Osteocyte (in vitro differentiated cells): Measurements from ENCODE around the gene GPC6. TPM values are rescaled to one million over a fixed set of nuclear protein-coding genes. Genes with fewer than 3 reads are reported as not detected.

Experiments
- DNase-seq: peaks from one replicate; pipeline ENCODE4 v3.0.0; 2021; ENCODE audit warnings: mixed read lengths; ENCODE audit not compliant: unreplicated experiment; ENCODE audit errors: extremely low spot score
- H3K27ac Mint-ChIP-seq: one replicate; pipeline ENCODE4 v1.8.0; 2021; ENCODE audit warnings: mild to moderate bottlenecking, mixed read lengths; ENCODE audit not compliant: unreplicated experiment
- H3K27me3 Mint-ChIP-seq: one replicate; pipeline ENCODE4 v1.8.0; 2021; ENCODE audit warnings: mixed read lengths; ENCODE audit not compliant: unreplicated experiment
- H3K36me3 Mint-ChIP-seq: one replicate; pipeline ENCODE4 v1.8.0; 2021; ENCODE audit warnings: mixed read lengths; ENCODE audit not compliant: unreplicated experiment
- H3K4me1 Mint-ChIP-seq: one replicate; pipeline ENCODE4 v1.8.0; 2021; ENCODE audit warnings: mixed read lengths; ENCODE audit not compliant: unreplicated experiment
- H3K4me3 Mint-ChIP-seq: one replicate; pipeline ENCODE4 v1.8.0; 2021; ENCODE audit warnings: mild to moderate bottlenecking, moderate library complexity, mixed read lengths; ENCODE audit not compliant: unreplicated experiment
- H3K9me3 Mint-ChIP-seq: one replicate; pipeline ENCODE4 v1.8.0; 2021; ENCODE audit warnings: mixed read lengths; ENCODE audit not compliant: unreplicated experiment
- total RNA-seq: library from RNA; stranded (reverse); gene quantifications from 2 replicates; pipeline ENCODE4 v1.2.1, GENCODE V29; 2021
- TF ChIP-seq, protein P1 (sequence below): fragments of 200-600 bp; sonication (generic); IDR thresholded peaks from 2 replicates; pipeline ENCODE4 v1.5.0; 2021; ENCODE audit warnings: antibody characterized with exemption, mild to moderate bottlenecking, moderate library complexity

The GPC6 gene
- total RNA-seq, 1 donor from 2014 or later, result 125 TPM

GRCh38 chr13:93708308-93709075 is 481.9 kb downstream of the GPC6 start:
- Mint-ChIP-seq H3K36me3 (peaks cover 15% of the 10 kb centered on the region), H3K27me3 (no peaks in the 10 kb centered on the region), H3K27ac (peak overlapping the region; percentile 85), H3K9me3 (peaks cover 13% of the 10 kb centered on the region), H3K4me1 (peaks cover 35% of the 10 kb centered on the region), H3K4me3 (no peak overlapping the region)
- DNase-seq, result no peak
- TF ChIP-seq, protein P1, sequence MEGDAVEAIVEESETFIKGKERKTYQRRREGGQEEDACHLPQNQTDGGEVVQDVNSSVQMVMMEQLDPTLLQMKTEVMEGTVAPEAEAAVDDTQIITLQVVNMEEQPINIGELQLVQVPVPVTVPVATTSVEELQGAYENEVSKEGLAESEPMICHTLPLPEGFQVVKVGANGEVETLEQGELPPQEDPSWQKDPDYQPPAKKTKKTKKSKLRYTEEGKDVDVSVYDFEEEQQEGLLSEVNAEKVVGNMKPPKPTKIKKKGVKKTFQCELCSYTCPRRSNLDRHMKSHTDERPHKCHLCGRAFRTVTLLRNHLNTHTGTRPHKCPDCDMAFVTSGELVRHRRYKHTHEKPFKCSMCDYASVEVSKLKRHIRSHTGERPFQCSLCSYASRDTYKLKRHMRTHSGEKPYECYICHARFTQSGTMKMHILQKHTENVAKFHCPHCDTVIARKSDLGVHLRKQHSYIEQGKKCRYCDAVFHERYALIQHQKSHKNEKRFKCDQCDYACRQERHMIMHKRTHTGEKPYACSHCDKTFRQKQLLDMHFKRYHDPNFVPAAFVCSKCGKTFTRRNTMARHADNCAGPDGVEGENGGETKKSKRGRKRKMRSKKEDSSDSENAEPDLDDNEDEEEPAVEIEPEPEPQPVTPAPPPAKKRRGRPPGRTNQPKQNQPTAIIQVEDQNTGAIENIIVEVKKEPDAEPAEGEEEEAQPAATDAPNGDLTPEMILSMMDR, result no peak

GRCh38 chr13:93709506-93710244 is 483.1 kb downstream of the GPC6 start:
- TF ChIP-seq, protein P1, result no peak
- DNase-seq, result no peak
- peaks cover 26% of the 10 kb centered on the region for H3K36me3 Mint-ChIP-seq
- peaks cover 34% of the 10 kb centered on the region for H3K4me1 Mint-ChIP-seq
- H3K27me3 Mint-ChIP-seq, result no peaks in the 10 kb centered on the region
- H3K27ac Mint-ChIP-seq, result peak overlapping the region; percentile 85
- peaks cover 24% of the 10 kb centered on the region for H3K9me3 Mint-ChIP-seq
- H3K4me3 Mint-ChIP-seq, result peak overlapping the region; percentile 7

GRCh38 chr13:93714171-93714570 is 487.6 kb downstream of the GPC6 start:
- H3K4me1 Mint-ChIP-seq, result peaks cover 22% of the 10 kb centered on the region
- H3K27ac Mint-ChIP-seq, result no peak overlapping the region
- no peaks in the 10 kb centered on the region for H3K27me3 Mint-ChIP-seq
- H3K36me3 Mint-ChIP-seq, result peaks cover 34% of the 10 kb centered on the region
- TF ChIP-seq, protein P1, result no peak
- H3K4me3 Mint-ChIP-seq, result no peak overlapping the region
- DNase-seq, result no peak
- peaks cover 33% of the 10 kb centered on the region for H3K9me3 Mint-ChIP-seq

DNA sequence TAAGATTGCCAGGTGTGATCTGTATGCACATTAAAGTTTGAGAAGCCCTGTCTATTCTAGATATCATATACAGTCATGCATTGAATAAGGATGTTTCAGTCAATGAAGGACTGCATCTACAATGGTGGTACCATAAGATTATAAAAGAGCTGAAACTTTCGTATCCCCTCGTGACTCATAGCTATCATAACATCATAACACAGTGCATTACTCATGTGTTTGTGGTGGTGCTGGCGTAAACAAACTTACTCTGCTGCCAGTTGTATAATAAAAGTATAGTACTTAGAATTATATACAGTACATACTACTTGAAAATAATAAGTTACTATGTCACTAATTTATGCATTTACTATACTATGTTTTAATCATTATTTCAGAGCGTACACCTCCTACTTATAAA is 489.3 kb downstream of the GPC6 start:
- H3K9me3 Mint-ChIP-seq, result peaks cover 43% of the 10 kb centered on the region
- TF ChIP-seq, protein P1, result no peak
- DNase-seq, result no peak
- H3K4me3 Mint-ChIP-seq, result no peak overlapping the region
- H3K27ac Mint-ChIP-seq, result no peak overlapping the region
- H3K27me3 Mint-ChIP-seq, result no peaks in the 10 kb centered on the region
- H3K36me3 Mint-ChIP-seq, result peaks cover 45% of the 10 kb centered on the region
- H3K4me1 Mint-ChIP-seq, result peaks cover 10% of the 10 kb centered on the region

DNA sequence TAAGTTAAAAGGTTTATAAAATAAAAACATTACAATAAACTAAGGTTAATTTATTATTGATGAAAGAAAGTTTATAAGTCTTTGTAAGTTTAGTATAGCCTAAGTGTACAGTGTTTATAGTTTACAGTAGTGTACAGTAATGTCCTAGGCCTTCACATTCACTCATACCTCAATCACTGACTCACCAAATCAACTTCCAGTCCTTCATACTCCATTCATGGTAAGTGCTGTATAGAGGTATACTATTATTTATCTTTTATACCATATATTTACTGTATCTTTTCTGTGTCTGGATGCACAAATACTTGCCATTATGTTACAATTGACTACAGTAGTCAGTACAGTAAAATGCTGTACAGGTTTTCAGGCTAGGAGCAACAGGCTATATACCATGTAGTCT is 490.0 kb downstream of the GPC6 start:
- no peak overlapping the region for H3K4me3 Mint-ChIP-seq
- TF ChIP-seq, protein P1, result no peak
- no peaks in the 10 kb centered on the region for H3K27me3 Mint-ChIP-seq
- peaks cover 11% of the 10 kb centered on the region for H3K4me1 Mint-ChIP-seq
- DNase-seq, result no peak
- peaks cover 40% of the 10 kb centered on the region for H3K9me3 Mint-ChIP-seq
- H3K27ac Mint-ChIP-seq, result no peak overlapping the region
- H3K36me3 Mint-ChIP-seq, result peaks cover 43% of the 10 kb centered on the region
